ENCODE data around the gene NAT16. TPM values are rescaled to one million over a fixed set of nuclear protein-coding genes. Genes with fewer than 3 reads are reported as not detected.
A peak's percentile ranks its signal among the peaks of the same experiment; 100 is the strongest.
"Not testable (repeated sequence)": the region's sequence is repeated elsewhere in the genome, so short reads cannot be mapped to it uniquely, and the experiment has no call there.

The NAT16 gene
- total RNA-seq, 4 donors from 2014 or later: not detected

DNA sequence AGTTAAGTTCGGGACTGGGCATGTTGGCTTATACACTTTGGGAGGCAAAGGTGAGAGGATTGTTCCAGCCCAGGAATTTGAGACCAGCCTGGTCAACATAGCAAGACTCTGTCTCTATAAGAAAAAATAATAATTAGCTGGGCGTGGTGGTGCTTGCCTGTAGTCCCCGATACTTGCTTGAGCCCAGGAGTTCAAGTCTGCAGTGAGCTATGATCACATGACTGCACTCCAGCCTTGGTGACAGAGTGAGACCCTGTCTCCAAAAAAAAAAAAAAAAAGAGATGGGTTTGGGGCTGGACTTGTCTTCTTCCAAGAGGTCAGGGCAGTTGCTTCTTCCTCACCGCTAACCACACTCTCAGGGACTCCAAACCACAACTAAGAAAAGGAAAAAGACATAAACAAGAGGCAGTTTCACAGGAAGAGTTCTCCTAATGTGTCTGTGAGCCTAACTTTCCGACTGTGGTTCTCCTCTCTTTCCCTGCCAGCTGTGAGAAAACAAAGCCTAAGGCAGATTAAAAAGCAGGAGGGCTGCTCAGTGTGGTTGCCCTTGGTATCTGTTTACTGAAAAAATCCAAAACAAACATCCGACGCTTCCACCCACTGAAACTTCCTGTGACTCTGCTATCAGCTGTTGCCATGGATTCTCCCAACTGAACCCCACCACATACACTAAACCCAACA, 55.6 kb downstream of the NAT16 start:
- Histone ChIP-seq H3K4me1 (peaks cover 56 to 64% (median 61%) of the 10 kb centered on the region in 4 donors), H3K36me3 (no peaks in the 10 kb centered on the region), H3K9me3 (no peaks in the 10 kb centered on the region), H3K27ac (replicated peaks in 1 of 4) (peak overlapping the region in 3 of 4 donors; percentile 29 to 52 (median 41)), H3K4me3 (no peak overlapping the region), H3K27me3 (no peaks in the 10 kb centered on the region)
- WGBS: 43% methylated on average over 7 of the region's 7 CpGs
- no peak for TF ChIP-seq POLR2A (IDR thresholded peaks at IDR 0.05; ENCODE audit: low read depth)
- TF ChIP-seq POLR2AphosphoS5 (IDR thresholded peaks at IDR 0.05): no peak
- no peak for TF ChIP-seq EP300 (IDR thresholded peaks at IDR 0.05)
- TF ChIP-seq, protein P1, sequence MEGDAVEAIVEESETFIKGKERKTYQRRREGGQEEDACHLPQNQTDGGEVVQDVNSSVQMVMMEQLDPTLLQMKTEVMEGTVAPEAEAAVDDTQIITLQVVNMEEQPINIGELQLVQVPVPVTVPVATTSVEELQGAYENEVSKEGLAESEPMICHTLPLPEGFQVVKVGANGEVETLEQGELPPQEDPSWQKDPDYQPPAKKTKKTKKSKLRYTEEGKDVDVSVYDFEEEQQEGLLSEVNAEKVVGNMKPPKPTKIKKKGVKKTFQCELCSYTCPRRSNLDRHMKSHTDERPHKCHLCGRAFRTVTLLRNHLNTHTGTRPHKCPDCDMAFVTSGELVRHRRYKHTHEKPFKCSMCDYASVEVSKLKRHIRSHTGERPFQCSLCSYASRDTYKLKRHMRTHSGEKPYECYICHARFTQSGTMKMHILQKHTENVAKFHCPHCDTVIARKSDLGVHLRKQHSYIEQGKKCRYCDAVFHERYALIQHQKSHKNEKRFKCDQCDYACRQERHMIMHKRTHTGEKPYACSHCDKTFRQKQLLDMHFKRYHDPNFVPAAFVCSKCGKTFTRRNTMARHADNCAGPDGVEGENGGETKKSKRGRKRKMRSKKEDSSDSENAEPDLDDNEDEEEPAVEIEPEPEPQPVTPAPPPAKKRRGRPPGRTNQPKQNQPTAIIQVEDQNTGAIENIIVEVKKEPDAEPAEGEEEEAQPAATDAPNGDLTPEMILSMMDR (IDR thresholded peaks at IDR 0.05): no peak
- intact Hi-C loops (cut with DNase I): no loop called here
- no peak for DNase-seq (ENCODE audit: extremely low spot score)

GRCh38 chr7:101123703-101124068, 56.4 kb downstream of the NAT16 start:
- TF ChIP-seq, protein P1 (IDR thresholded peaks at IDR 0.05): no peak
- TF ChIP-seq POLR2AphosphoS5 (IDR thresholded peaks at IDR 0.05): no peak
- TF ChIP-seq POLR2A (IDR thresholded peaks at IDR 0.05; ENCODE audit: low read depth): no peak
- TF ChIP-seq EP300 (IDR thresholded peaks at IDR 0.05): no peak
- Histone ChIP-seq H3K27ac (replicated peaks in 1 of 4) (peak overlapping the region in 1 of 4 donors; percentile 88), H3K4me1 (peaks cover 56 to 64% (median 61%) of the 10 kb centered on the region in 4 donors), H3K27me3 (no peaks in the 10 kb centered on the region), H3K4me3 (no peak overlapping the region), H3K36me3 (no peaks in the 10 kb centered on the region), H3K9me3 (no peaks in the 10 kb centered on the region)
- WGBS: 71% methylated on average over 3 of the region's 3 CpGs
- intact Hi-C loops (cut with DNase I): no loop called here
- no peak for DNase-seq (ENCODE audit: extremely low spot score)

DNA sequence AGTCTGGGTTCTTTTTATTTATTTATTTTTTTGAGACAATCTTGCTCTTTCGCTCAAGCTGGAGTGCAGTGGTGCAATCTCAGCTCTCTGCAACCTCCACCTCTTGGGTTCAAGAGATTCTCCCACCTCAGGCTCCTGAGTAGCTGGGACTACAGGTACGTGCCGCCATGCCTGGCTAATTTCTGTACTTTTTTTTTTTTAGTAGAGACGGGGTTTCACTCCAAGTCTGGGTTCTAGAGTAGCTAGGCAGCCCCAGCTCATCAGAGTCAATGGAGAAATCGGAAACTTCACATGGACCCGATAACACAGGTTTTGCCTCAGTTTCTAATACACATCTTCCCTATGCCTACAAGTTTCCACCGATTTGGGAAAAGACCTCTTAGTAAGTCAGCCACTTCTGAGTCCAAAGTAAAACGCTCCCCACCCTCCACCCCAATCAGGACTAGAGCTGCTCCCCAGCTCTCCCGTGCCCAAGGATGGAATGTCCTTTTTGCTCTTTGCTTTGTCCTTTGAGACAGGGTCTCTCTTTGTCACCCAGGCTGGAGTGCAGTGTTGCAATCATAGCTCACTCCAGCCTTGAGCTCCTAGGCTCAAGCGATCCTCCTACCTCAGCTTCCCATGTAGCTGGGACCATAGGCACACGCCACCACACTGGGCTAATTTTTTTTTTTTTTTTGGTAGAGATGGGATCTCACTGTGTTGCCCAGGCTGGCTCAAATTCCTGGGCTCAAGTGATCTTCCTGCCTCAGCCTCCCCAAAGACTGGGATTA, 57.0 kb downstream of the NAT16 start:
- TF ChIP-seq EP300 (IDR thresholded peaks at IDR 0.05) (no peak), POLR2AphosphoS5 (IDR thresholded peaks at IDR 0.05) (no peak), POLR2A (IDR thresholded peaks at IDR 0.05; ENCODE audit: low read depth) (no peak)
- TF ChIP-seq, protein P1 (IDR thresholded peaks at IDR 0.05): no peak

DNA sequence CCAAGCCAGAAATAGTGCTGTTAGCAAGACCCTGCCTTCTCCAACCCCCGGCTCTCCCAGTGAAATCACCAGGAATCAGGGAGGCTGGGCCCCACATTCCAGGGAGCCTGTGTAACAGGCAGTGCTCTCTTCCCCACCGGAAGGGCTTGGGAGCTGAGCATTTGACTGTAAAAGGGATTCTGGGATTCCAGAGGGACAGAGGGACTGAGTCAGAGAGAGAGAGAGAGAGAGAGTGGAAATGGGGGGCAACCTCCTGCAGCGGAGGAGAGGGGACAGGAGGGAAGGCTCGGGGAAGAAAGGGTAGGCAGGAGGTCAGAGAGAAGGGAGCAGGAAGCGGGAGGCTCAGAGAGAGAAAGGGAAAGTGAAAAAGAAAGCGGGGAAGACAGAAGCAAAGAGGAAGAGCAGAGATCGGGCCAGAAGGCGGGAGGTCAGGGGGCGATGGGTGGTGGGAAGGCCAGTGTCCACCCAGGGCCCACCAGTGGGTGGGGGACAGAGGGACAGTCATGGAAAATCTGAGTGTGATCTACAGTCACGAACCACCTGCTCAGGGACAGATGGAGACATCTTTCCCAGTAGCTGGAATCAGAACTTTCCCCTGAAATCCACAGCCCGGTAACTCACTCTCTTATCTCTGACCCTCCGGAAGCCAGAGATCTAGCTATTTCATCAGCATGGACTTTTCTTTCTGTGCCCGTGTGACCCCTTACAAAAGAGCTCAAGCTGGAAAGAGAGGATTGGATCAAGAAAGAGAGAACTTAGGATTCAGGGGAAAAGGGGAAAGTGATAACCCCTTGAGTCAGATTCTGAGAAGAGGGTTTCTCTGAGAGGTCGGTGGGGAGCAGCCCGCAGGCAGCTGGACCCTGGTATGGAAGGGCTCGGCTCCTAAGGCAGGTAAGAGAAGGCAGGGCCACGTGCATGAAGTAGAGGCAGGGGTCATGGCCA, 57.8 kb downstream of the NAT16 start:
- Histone ChIP-seq H3K27me3 (no peaks in the 10 kb centered on the region), H3K9me3 (no peaks in the 10 kb centered on the region), H3K4me1 (peaks cover 56 to 61% (median 59%) of the 10 kb centered on the region in 4 donors), H3K27ac (replicated peaks in 1 of 4) (peak overlapping the region; percentile 84 to 88 (median 86)), H3K4me3 (peak overlapping the region; percentile 44 to 57 (median 50)), H3K36me3 (no peaks in the 10 kb centered on the region)
- TF ChIP-seq, protein P1 (IDR thresholded peaks at IDR 0.05): no peak
- TF ChIP-seq EP300 (IDR thresholded peaks at IDR 0.05) (no peak), POLR2A (IDR thresholded peaks at IDR 0.05; ENCODE audit: low read depth) (no peak), POLR2AphosphoS5 (IDR thresholded peaks at IDR 0.05) (peak; percentile 77 to 79)
- intact Hi-C loops (cut with DNase I): no loop called here
- WGBS: 20% methylated on average over 17 of the region's 17 CpGs
- no peak for DNase-seq (ENCODE audit: extremely low spot score)

More for the DNA sequence above, 57.0 kb downstream of the NAT16 start:
- intact Hi-C loops (cut with DNase I): no loop called here
- WGBS: 92% methylated on average over 11 of the region's 11 CpGs
- H3K4me3 ChIP-seq: peak overlapping the region; percentile 44 to 57 (median 50)
- peaks cover 56 to 61% (median 60%) of the 10 kb centered on the region in 4 donors for H3K4me1 ChIP-seq
- H3K36me3 ChIP-seq: no peaks in the 10 kb centered on the region
- no peaks in the 10 kb centered on the region for H3K9me3 ChIP-seq
- DNase-seq (ENCODE audit: extremely low spot score): no peak
- peak overlapping the region; percentile 84 to 88 (median 86) for H3K27ac ChIP-seq (replicated peaks in 1 of 4)
- H3K27me3 ChIP-seq: no peaks in the 10 kb centered on the region

GRCh38 chr7:101121631-101121990, 58.5 kb downstream of the NAT16 start:
- H3K27me3 ChIP-seq; DNase-seq (ENCODE audit: extremely low spot score); H3K9me3 ChIP-seq; intact Hi-C loops (cut with DNase I); H3K36me3 ChIP-seq: not testable (repeated sequence)
- peaks cover 51 to 56% (median 53%) of the 10 kb centered on the region in 4 donors for H3K4me1 ChIP-seq
- WGBS: 39% methylated on average over 9 of the region's 9 CpGs
- H3K4me3 ChIP-seq: peak overlapping the region; percentile 44 to 57 (median 50)
- H3K27ac ChIP-seq (replicated peaks in 1 of 4): peak overlapping the region; percentile 84 to 88 (median 86)

Data from esophagus muscularis mucosa (tissue), 4 donors.